GM23248 (cell line): ENCODE results near the gene C1QTNF6. TPM values are rescaled to one million over a fixed set of nuclear protein-coding genes. Genes with fewer than 3 reads are reported as not detected.

Experiments
- DNase-seq: peaks from one replicate; pipeline ENCODE4 v3.0.0-alpha.2; 2015
- H2AFZ ChIP-seq: fragments of 200-600 bp; sonication (generic); 2 replicates; pipeline ENCODE4 v1.6.1; 2016; ENCODE audit warnings: antibody characterized with exemption
- H3F3A ChIP-seq: fragments of 200-600 bp; sonication (generic); 2 replicates; pipeline ENCODE4 v1.6.1; 2016; ENCODE audit warnings: mild to moderate bottlenecking, antibody characterized with exemption, mixed run types; ENCODE audit not compliant: insufficient read depth
- H3K27ac ChIP-seq: fragments of 200-600 bp; sonication (generic); 2 replicates; pipeline ENCODE4 v1.5.1; 2016; ENCODE audit warnings: mild to moderate bottlenecking
- H3K27me3 ChIP-seq: fragments of 200-600 bp; sonication (generic); replicated peaks from 2 replicates; pipeline ENCODE4 v1.6.1; 2016; ENCODE audit warnings: mild to moderate bottlenecking; ENCODE audit not compliant: insufficient read depth
- H3K36me3 ChIP-seq: fragments of 200-600 bp; sonication (generic); 2 replicates; pipeline ENCODE4 v1.6.1; 2016; ENCODE audit warnings: low read depth, mild to moderate bottlenecking
- H3K4me1 ChIP-seq: fragments of 200-600 bp; sonication (generic); 2 replicates; pipeline ENCODE4 v1.6.1; 2016; ENCODE audit warnings: mild to moderate bottlenecking; ENCODE audit not compliant: insufficient read depth
- H3K4me2 ChIP-seq: fragments of 200-600 bp; sonication (generic); one replicate; pipeline ENCODE4 v1.6.1; 2016; ENCODE audit warnings: mild to moderate bottlenecking; ENCODE audit not compliant: unreplicated experiment
- H3K4me3 ChIP-seq: fragments of 200-600 bp; sonication (generic); 2 replicates; pipeline ENCODE4 v1.5.1; 2016; ENCODE audit warnings: mild to moderate bottlenecking
- H3K79me2 ChIP-seq: fragments of 200-600 bp; sonication (generic); 2 replicates; pipeline ENCODE4 v1.6.1; 2016; ENCODE audit warnings: mild to moderate bottlenecking; ENCODE audit not compliant: insufficient read depth
- H3K9ac ChIP-seq: fragments of 200-600 bp; sonication (generic); 2 replicates; pipeline ENCODE4 v1.6.1; 2016; ENCODE audit warnings: mild to moderate bottlenecking
- H3K9me2 ChIP-seq: fragments of 200-600 bp; sonication (generic); 2 replicates; pipeline ENCODE4 v1.6.1; 2016; ENCODE audit warnings: mixed run types, mild to moderate bottlenecking, moderate library complexity; ENCODE audit not compliant: insufficient read depth
- H3K9me3 ChIP-seq: fragments of 200-600 bp; sonication (generic); one replicate; pipeline ENCODE4 v1.6.1; 2017; ENCODE audit warnings: low read depth
- H4K20me1 ChIP-seq: fragments of 200-600 bp; sonication (generic); 2 replicates; pipeline ENCODE4 v1.6.0; 2016; ENCODE audit not compliant: insufficient read depth
- EZH2 ChIP-seq: fragments of 200-600 bp; sonication (generic); IDR thresholded peaks from 2 replicates; pipeline ENCODE4 v1.6.1; 2018; ENCODE audit warnings: antibody characterized with exemption, mild to moderate bottlenecking; ENCODE audit not compliant: insufficient read depth, poor library complexity, severe bottlenecking
- EZH2phosphoT487 ChIP-seq: fragments of 200-600 bp; sonication (generic); IDR thresholded peaks from 2 replicates; pipeline ENCODE4 v1.6.1; 2018; ENCODE audit warnings: antibody characterized with exemption, moderate library complexity, mild to moderate bottlenecking, low read depth; ENCODE audit not compliant: insufficient read depth
- WGBS, 2 experiments: methylation state at CpG; one replicate each; pipeline ENCODE4 v1.1.6; 2015 to 2017; ENCODE audit warnings: low lambda C conversion rate in 2 of 2, low coverage in 1 of 2; ENCODE audit errors: missing lambda C conversion rate in 2 of 2; 5-methylcytosine and 5-hydroxymethylcytosine counted together
- in situ Hi-C: fragments of 300-500 bp; cut with MboI; formaldehyde crosslinking; loops from 2 replicates; pipeline ENCODE4 v1.15.0; 2020
- polyA plus RNA-seq: library from polyadenylated mRNA; unstranded; fragments of >200 nt; fragmentation: Nextera tagmentation; extraction: Ambion mirVana; gene quantifications from 2 replicates; pipeline ENCODE4 v1.2.1, GENCODE V29; 2016
- total RNA-seq: library from RNA; depleted of rRNA; stranded (reverse); fragments of >200 nt; shearing (Covaris generic); gene quantifications from 2 replicates; pipeline ENCODE4 v1.2.3, GENCODE V29; 2014

C1QTNF6 gene
- total and polyA plus RNA-seq, 2 experiments from 2014 or later: 4.0 to 8.9 TPM

DNA sequence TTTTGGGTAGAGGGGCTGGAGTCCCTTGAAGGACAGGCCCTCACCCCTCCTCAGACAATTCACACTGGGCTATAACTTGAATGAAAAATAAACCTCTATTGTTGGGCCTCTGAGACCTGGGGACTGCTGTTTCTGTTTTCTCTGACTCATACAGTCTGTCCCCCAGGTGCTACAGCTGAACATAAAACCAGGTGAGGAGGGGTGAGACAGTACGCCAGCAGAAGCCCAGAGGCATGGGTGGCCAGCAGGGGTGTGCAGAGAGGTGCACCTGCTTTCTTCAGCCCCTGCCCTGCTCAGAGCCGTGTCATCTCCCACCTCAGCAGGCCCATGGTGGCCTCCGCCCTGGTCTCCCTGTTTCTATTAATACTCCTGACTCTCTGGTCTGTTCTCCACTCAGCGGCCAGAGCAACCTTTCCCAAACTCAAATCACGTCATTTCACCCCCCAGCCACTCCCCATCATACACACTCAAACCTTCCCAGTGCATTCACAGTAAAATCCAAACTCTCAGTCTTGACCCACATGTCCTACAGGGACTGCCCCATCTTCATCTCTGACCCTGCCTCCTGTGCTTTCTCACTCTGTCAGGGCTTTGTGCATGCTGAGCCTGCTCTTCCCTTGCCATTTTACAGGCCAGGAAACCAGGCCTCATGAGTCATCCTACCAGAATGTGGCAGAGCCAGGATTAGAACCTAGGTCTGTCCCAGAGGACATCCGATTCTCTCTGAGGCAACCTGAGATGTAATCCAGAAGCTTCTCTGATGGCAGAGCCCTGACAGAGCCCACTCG is 32.9 kb downstream of the C1QTNF6 start:
- no peaks in the 10 kb centered on the region for H3K79me2 ChIP-seq
- H2AFZ ChIP-seq: no peak overlapping the region
- no peak overlapping the region for H3K4me2 ChIP-seq
- TF ChIP-seq EZH2phosphoT487 (no peak), EZH2 (no peak)
- no peaks in the 10 kb centered on the region for H3K9me3 ChIP-seq
- no peak overlapping the region for H3K4me3 ChIP-seq
- in situ Hi-C loops: no loop called here
- peaks cover 17% of the 10 kb centered on the region; the same call in 1 of the 2 replicates for H3K27me3 ChIP-seq
- no peaks in the 10 kb centered on the region for H3K36me3 ChIP-seq
- peaks cover 10% of the 10 kb centered on the region; the same call in 1 of the 2 replicates for H3K4me1 ChIP-seq
- H3K9me2 ChIP-seq: no peaks in the 10 kb centered on the region
- no peak overlapping the region for H3K9ac ChIP-seq
- H3K27ac ChIP-seq: no peak overlapping the region
- no peak for DNase-seq
- no peaks in the 10 kb centered on the region for H4K20me1 ChIP-seq
- 68 to 71% methylated on average over 7 of the region's 7 CpGs for WGBS, 2 experiments
- peaks cover 8% of the 10 kb centered on the region for H3F3A ChIP-seq

DNA sequence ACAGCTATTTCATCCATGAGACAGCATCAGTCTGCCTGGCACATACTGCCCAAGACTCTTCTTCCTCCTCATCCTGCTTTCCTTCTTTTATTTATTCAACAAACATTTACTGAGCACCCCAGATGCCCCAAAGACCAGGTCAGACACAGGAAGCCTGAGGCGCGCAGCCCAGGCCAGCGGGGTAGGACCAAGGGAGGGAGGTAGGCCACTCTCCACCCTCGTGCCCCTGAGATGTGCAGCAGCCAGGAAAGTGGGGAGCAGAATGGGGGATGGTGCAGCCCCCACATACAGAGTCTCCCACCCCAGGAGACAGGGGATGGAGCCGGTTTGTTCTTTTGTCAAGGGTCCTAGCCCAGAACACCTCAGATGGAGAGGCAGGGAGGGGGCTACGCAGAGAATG is 34.1 kb downstream of the C1QTNF6 start:
- H3F3A ChIP-seq: peaks cover 8% of the 10 kb centered on the region
- H3K4me2 ChIP-seq: no peak overlapping the region
- peaks cover 9% of the 10 kb centered on the region; the same call in 1 of the 2 replicates for H3K27me3 ChIP-seq
- no peak for TF ChIP-seq EZH2
- TF ChIP-seq EZH2phosphoT487: no peak
- H3K4me1 ChIP-seq: peaks cover 10% of the 10 kb centered on the region; the same call in 1 of the 2 replicates
- H3K9me2 ChIP-seq: no peaks in the 10 kb centered on the region
- H3K27ac ChIP-seq: no peak overlapping the region
- H3K4me3 ChIP-seq: no peak overlapping the region
- no peaks in the 10 kb centered on the region for H4K20me1 ChIP-seq
- H2AFZ ChIP-seq: no peak overlapping the region
- no peaks in the 10 kb centered on the region for H3K36me3 ChIP-seq
- no peak overlapping the region for H3K9ac ChIP-seq
- no peak for DNase-seq
- 73 to 77% methylated on average over 6 of the region's 6 CpGs for WGBS, 2 experiments
- in situ Hi-C loops: no loop called here
- H3K9me3 ChIP-seq: no peaks in the 10 kb centered on the region
- H3K79me2 ChIP-seq: no peaks in the 10 kb centered on the region

GRCh38 chr22:37151401-37151800 is 36.6 kb downstream of the C1QTNF6 start:
- Histone ChIP-seq H2AFZ (no peak overlapping the region), H3K9me3 (no peaks in the 10 kb centered on the region), H3K4me2 (no peak overlapping the region), H3K4me1 (no peaks in the 10 kb centered on the region), H3F3A (no peaks in the 10 kb centered on the region), H3K9ac (no peak overlapping the region), H3K9me2 (no peaks in the 10 kb centered on the region), H3K27me3 (peaks cover 9% of the 10 kb centered on the region; the same call in 1 of the 2 replicates), H3K36me3 (no peaks in the 10 kb centered on the region), H3K79me2 (no peaks in the 10 kb centered on the region), H4K20me1 (no peaks in the 10 kb centered on the region), H3K4me3 (no peak overlapping the region), H3K27ac (no peak overlapping the region)
- DNase-seq: no peak
- in situ Hi-C loops: no loop called here
- TF ChIP-seq EZH2: no peak
- TF ChIP-seq EZH2phosphoT487: no peak

DNA sequence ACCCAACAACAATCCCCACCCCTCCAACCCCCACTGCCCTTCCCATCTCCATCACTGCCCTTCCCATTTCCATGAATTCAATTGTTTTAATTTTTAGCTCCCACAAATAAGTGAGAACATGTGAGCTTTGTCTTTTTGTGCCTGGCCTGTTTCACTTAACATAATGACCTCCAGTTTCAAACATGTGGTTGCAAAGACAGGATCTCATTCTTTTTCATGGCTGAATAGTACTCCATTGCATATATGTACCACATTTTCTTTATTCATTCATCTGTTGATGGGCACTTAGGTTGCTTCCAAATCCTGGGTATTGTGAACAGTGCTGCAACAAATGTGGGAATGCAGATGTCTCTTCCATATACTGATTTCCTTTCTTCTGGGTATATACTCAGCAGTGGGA is 37.3 kb downstream of the C1QTNF6 start:
- no peak overlapping the region for H2AFZ ChIP-seq
- no peak overlapping the region for H3K27ac ChIP-seq
- no peaks in the 10 kb centered on the region for H3K4me1 ChIP-seq
- no peak overlapping the region for H3K4me3 ChIP-seq
- no peaks in the 10 kb centered on the region for H3K9me3 ChIP-seq
- H3K9ac ChIP-seq: no peak overlapping the region
- no peaks in the 10 kb centered on the region for H3K9me2 ChIP-seq
- no peaks in the 10 kb centered on the region for H3K79me2 ChIP-seq
- no peaks in the 10 kb centered on the region for H4K20me1 ChIP-seq
- H3K4me2 ChIP-seq: no peak overlapping the region
- peaks cover 13% of the 10 kb centered on the region; the same call in 1 of the 2 replicates for H3K27me3 ChIP-seq
- H3K36me3 ChIP-seq: no peaks in the 10 kb centered on the region
- DNase-seq: no peak
- H3F3A ChIP-seq: no peaks in the 10 kb centered on the region
- in situ Hi-C loops: no loop called here
- TF ChIP-seq EZH2: no peak
- TF ChIP-seq EZH2phosphoT487: no peak
